C4-2B (cell line): ENCODE measurements around the gene PLXND1.

Experiments used
- ZFX ChIP-seq: fragments of 450-650 bp; IDR thresholded peaks from 2 replicates; pipeline ENCODE4 v1.6.1; 2017
- TF ChIP-seq, protein P1 (sequence below): fragments of 450-650 bp; conservative IDR thresholded peaks from 2 replicates; pipeline ENCODE4 v1.5.1; 2017; ENCODE audit warnings: mild to moderate bottlenecking

GRCh38 chr3:129608936-129609590 is 2.6 kb upstream of the PLXND1 start:
- TF ChIP-seq, protein P1, sequence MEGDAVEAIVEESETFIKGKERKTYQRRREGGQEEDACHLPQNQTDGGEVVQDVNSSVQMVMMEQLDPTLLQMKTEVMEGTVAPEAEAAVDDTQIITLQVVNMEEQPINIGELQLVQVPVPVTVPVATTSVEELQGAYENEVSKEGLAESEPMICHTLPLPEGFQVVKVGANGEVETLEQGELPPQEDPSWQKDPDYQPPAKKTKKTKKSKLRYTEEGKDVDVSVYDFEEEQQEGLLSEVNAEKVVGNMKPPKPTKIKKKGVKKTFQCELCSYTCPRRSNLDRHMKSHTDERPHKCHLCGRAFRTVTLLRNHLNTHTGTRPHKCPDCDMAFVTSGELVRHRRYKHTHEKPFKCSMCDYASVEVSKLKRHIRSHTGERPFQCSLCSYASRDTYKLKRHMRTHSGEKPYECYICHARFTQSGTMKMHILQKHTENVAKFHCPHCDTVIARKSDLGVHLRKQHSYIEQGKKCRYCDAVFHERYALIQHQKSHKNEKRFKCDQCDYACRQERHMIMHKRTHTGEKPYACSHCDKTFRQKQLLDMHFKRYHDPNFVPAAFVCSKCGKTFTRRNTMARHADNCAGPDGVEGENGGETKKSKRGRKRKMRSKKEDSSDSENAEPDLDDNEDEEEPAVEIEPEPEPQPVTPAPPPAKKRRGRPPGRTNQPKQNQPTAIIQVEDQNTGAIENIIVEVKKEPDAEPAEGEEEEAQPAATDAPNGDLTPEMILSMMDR, result no peak
- no peak for TF ChIP-seq ZFX
